RWPE1 (cell line): ENCODE results near the gene CCL15.

Experiments used
- CTCF ChIA-PET: fragments of 350-600 bp; sonication (Branson Sonifier 250); formaldehyde crosslinking; extraction: SDS; loops from one replicate; lab custom pipeline; 2021; lab: Yijun Ruan, JAX
- POLR2A ChIA-PET: fragments of 400-600 bp; formaldehyde crosslinking; extraction: SDS; loops from one replicate; lab custom pipeline; 2020; ENCODE audit warnings: antibody characterized with exemption; ENCODE audit not compliant: low non-redundant PET; lab: Yijun Ruan, JAX
- DNase-seq: peaks from one replicate; pipeline ENCODE4 v3.0.0; 2012; ENCODE audit warnings: low spot score
- H3K27ac ChIP-seq: fragments of 450-650 bp; 2 replicates; pipeline ENCODE4 v1.5.1; 2017
- CTCF ChIP-seq: fragments of 450-650 bp; conservative IDR thresholded peaks from 2 replicates; pipeline ENCODE4 v1.5.1; 2017; ENCODE audit warnings: low read depth, mild to moderate bottlenecking

The CCL15 gene

GRCh38 chr17:36001110-36001771 is at the start of gene CCL15:
Gene CCL15, minus strand, starts transcription at chr17:36001553. Its CDS starts 61 bp downstream, at chr17:36001492.
- DNase-seq: no peak
- no peak for TF ChIP-seq CTCF
- CTCF ChIA-PET: interaction anchor here (0.6 to 0.9 kb wide), 2 partner anchors 11 to 39 kb away, joined by 3 to 9 read pairs; no protein-coding TSS in a partner anchor
- POLR2A ChIA-PET: no interaction called here
- H3K27ac ChIP-seq: no peak within 1 kb of the TSS

- POLR2A ChIA-PET: no interaction called here
- H3K27ac ChIP-seq: no peak overlapping the region
- DNase-seq: no peak
- no peak for TF ChIP-seq CTCF
- CTCF ChIA-PET: interaction anchor here (0.6 kb wide), 1 partner anchor 72 kb away, joined by 3 read pairs; no protein-coding TSS in a partner anchor
These were observed 48.3 kb upstream of the CCL15 start for GRCh38 chr17:36049643-36050042.

- ChIA-PET CTCF (no interaction called here), POLR2A (no interaction called here)
- DNase-seq: no peak
- TF ChIP-seq CTCF: no peak
- no peak overlapping the region for H3K27ac ChIP-seq
These were observed 46.7 kb upstream of the CCL15 start for GRCh38 chr17:36048066-36048465.

- ChIA-PET POLR2A (no interaction called here), CTCF (no interaction called here)
- DNase-seq: no peak
- H3K27ac ChIP-seq: no peak overlapping the region
- TF ChIP-seq CTCF: no peak
These were observed 34.9 kb upstream of the CCL15 start for GRCh38 chr17:36036235-36036634.

- no peak for DNase-seq
- H3K27ac ChIP-seq: no peak overlapping the region
- CTCF ChIA-PET: no interaction called here
- no peak for TF ChIP-seq CTCF
- POLR2A ChIA-PET: no interaction called here
These were observed 32.8 kb upstream of the CCL15 start for GRCh38 chr17:36034127-36034526.

- no peak for DNase-seq
- no peak overlapping the region for H3K27ac ChIP-seq
- POLR2A ChIA-PET: no interaction called here
- no peak for TF ChIP-seq CTCF
- CTCF ChIA-PET: no interaction called here
These were observed 29.6 kb upstream of the CCL15 start for GRCh38 chr17:36030956-36031355.
